ENCODE measurements around the gene CPPED1.

The CPPED1 gene

GRCh38 chr16:12637002-12637401 lies 166.7 kb downstream of the CPPED1 start:
- H4K20me1 ChIP-seq (ENCODE audit: insufficient read depth, low read length): no peaks in the 10 kb centered on the region
- TF ChIP-seq EZH2phosphoT487 (IDR thresholded peaks at IDR 0.05; ENCODE audit: low read depth) (no peak), CTCF (IDR thresholded peaks at IDR 0.05; ENCODE audit: low read depth, low read length) (no peak)
- no peak overlapping the region for H3K27ac ChIP-seq (ENCODE audit: low read length)
- no peaks in the 10 kb centered on the region for H3K36me3 ChIP-seq (replicated peaks; ENCODE audit: low read depth, low read length)
- no peaks in the 10 kb centered on the region for H3K27me3 ChIP-seq (ENCODE audit: low read depth, low read length)
- H2AFZ ChIP-seq (ENCODE audit: low read depth, low read length): no peak overlapping the region
- no peak overlapping the region for H3K9ac ChIP-seq (ENCODE audit: low read length)
- H3K4me1 ChIP-seq (ENCODE audit: low read length): no peaks in the 10 kb centered on the region
- no peaks in the 10 kb centered on the region for H3K79me2 ChIP-seq (ENCODE audit: low read length)
- H3K4me2 ChIP-seq (ENCODE audit: low read length): no peak overlapping the region
- no peaks in the 10 kb centered on the region for H3K9me3 ChIP-seq (ENCODE audit: insufficient read depth, low read length)
- no peak overlapping the region for H3K4me3 ChIP-seq (ENCODE audit: low read length)

- no peak for TF ChIP-seq CTCF (IDR thresholded peaks at IDR 0.05; ENCODE audit: low read depth, low read length)
- TF ChIP-seq EZH2phosphoT487 (IDR thresholded peaks at IDR 0.05; ENCODE audit: low read depth): no peak
- Histone ChIP-seq H3K27ac (ENCODE audit: low read length) (no peak overlapping the region), H3K79me2 (ENCODE audit: low read length) (no peaks in the 10 kb centered on the region), H3K4me1 (ENCODE audit: low read length) (no peaks in the 10 kb centered on the region), H3K27me3 (ENCODE audit: low read depth, low read length) (peaks cover 26% of the 10 kb centered on the region), H3K36me3 (replicated peaks; ENCODE audit: low read depth, low read length) (no peaks in the 10 kb centered on the region), H3K4me3 (ENCODE audit: low read length) (no peak overlapping the region), H3K9me3 (ENCODE audit: insufficient read depth, low read length) (no peaks in the 10 kb centered on the region), H3K9ac (ENCODE audit: low read length) (no peak overlapping the region), H2AFZ (ENCODE audit: low read depth, low read length) (no peak overlapping the region), H4K20me1 (ENCODE audit: insufficient read depth, low read length) (no peaks in the 10 kb centered on the region), H3K4me2 (ENCODE audit: low read length) (no peak overlapping the region)
These were observed 174.4 kb downstream of the CPPED1 start for GRCh38 chr16:12629271-12629670.

- H3K36me3 ChIP-seq (replicated peaks; ENCODE audit: low read depth, low read length): no peaks in the 10 kb centered on the region
- H3K27ac ChIP-seq (ENCODE audit: low read length): no peak overlapping the region
- no peaks in the 10 kb centered on the region for H3K9me3 ChIP-seq (ENCODE audit: insufficient read depth, low read length)
- H2AFZ ChIP-seq (ENCODE audit: low read depth, low read length): no peak overlapping the region
- TF ChIP-seq EZH2phosphoT487 (IDR thresholded peaks at IDR 0.05; ENCODE audit: low read depth) (no peak), CTCF (IDR thresholded peaks at IDR 0.05; ENCODE audit: low read depth, low read length) (no peak)
- no peak overlapping the region for H3K9ac ChIP-seq (ENCODE audit: low read length)
- no peaks in the 10 kb centered on the region for H4K20me1 ChIP-seq (ENCODE audit: insufficient read depth, low read length)
- no peak overlapping the region for H3K4me2 ChIP-seq (ENCODE audit: low read length)
- H3K79me2 ChIP-seq (ENCODE audit: low read length): no peaks in the 10 kb centered on the region
- no peaks in the 10 kb centered on the region for H3K4me1 ChIP-seq (ENCODE audit: low read length)
- H3K27me3 ChIP-seq (ENCODE audit: low read depth, low read length): peaks cover 26% of the 10 kb centered on the region
- H3K4me3 ChIP-seq (ENCODE audit: low read length): no peak overlapping the region
These were observed 175.2 kb downstream of the CPPED1 start for GRCh38 chr16:12628536-12628935.

GRCh38 chr16:12627394-12627793 lies 176.3 kb downstream of the CPPED1 start:
- no peak overlapping the region for H3K4me3 ChIP-seq (ENCODE audit: low read length)
- peaks cover 26% of the 10 kb centered on the region for H3K27me3 ChIP-seq (ENCODE audit: low read depth, low read length)
- no peak overlapping the region for H3K9ac ChIP-seq (ENCODE audit: low read length)
- no peaks in the 10 kb centered on the region for H3K79me2 ChIP-seq (ENCODE audit: low read length)
- no peaks in the 10 kb centered on the region for H3K9me3 ChIP-seq (ENCODE audit: insufficient read depth, low read length)
- no peaks in the 10 kb centered on the region for H3K4me1 ChIP-seq (ENCODE audit: low read length)
- no peak overlapping the region for H3K4me2 ChIP-seq (ENCODE audit: low read length)
- no peaks in the 10 kb centered on the region for H3K36me3 ChIP-seq (replicated peaks; ENCODE audit: low read depth, low read length)
- H2AFZ ChIP-seq (ENCODE audit: low read depth, low read length): no peak overlapping the region
- H3K27ac ChIP-seq (ENCODE audit: low read length): no peak overlapping the region
- TF ChIP-seq EZH2phosphoT487 (IDR thresholded peaks at IDR 0.05; ENCODE audit: low read depth) (no peak), CTCF (IDR thresholded peaks at IDR 0.05; ENCODE audit: low read depth, low read length) (no peak)
- H4K20me1 ChIP-seq (ENCODE audit: insufficient read depth, low read length): no peaks in the 10 kb centered on the region

Data from OCI-LY3 (cell line).